Skeletal muscle cell (primary cell): Measurements from ENCODE around the gene RRP1B.
"Not testable (repeated sequence)": the region's sequence is repeated elsewhere in the genome, so short reads cannot be mapped to it uniquely, and the experiment has no call there.

Experiments
- DNase-seq: peaks from one replicate; pipeline ENCODE4 v3.0.0-alpha.2; 2010; ENCODE audit warnings: low read depth
- H3K4me3 ChIP-seq: 2 replicates; pipeline ENCODE4 v1.5.1; 2011; ENCODE audit warnings: low read depth, mild to moderate bottlenecking, control low read depth, low read length, moderate library complexity

The RRP1B gene

DNA sequence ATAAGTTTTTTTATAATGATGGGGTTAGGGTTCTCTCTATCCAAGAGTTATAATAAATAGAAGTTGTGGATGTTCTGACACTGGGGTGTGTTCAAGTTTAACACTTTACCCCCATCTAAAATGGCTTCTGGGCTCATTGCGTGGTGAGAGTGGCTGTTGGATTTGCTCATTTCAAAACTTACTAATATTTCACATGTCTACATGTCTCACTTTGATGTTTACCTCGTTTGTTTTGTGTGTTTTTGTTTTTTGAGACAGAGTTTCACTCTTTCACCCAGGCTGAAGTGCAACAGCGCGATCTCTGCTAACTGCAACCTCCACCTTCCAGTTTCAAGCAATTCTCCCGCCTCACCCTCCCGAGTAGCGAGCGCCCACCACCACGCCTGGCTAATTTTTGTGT lies 3.7 kb downstream of the RRP1B start:
- no peak overlapping the region for H3K4me3 ChIP-seq
- no peak for DNase-seq

- no peak overlapping the region for H3K4me3 ChIP-seq
- no peak for DNase-seq
Measured at GRCh38 chr21:43664358-43664757, 5.0 kb downstream of the RRP1B start.

- no peak for DNase-seq
- H3K4me3 ChIP-seq: no peak overlapping the region
Measured at GRCh38 chr21:43665879-43666278, 6.5 kb downstream of the RRP1B start.

GRCh38 chr21:43667191-43667904 lies 8.0 kb downstream of the RRP1B start:
- H3K4me3 ChIP-seq: no peak overlapping the region
- DNase-seq: peak; percentile 60

DNA sequence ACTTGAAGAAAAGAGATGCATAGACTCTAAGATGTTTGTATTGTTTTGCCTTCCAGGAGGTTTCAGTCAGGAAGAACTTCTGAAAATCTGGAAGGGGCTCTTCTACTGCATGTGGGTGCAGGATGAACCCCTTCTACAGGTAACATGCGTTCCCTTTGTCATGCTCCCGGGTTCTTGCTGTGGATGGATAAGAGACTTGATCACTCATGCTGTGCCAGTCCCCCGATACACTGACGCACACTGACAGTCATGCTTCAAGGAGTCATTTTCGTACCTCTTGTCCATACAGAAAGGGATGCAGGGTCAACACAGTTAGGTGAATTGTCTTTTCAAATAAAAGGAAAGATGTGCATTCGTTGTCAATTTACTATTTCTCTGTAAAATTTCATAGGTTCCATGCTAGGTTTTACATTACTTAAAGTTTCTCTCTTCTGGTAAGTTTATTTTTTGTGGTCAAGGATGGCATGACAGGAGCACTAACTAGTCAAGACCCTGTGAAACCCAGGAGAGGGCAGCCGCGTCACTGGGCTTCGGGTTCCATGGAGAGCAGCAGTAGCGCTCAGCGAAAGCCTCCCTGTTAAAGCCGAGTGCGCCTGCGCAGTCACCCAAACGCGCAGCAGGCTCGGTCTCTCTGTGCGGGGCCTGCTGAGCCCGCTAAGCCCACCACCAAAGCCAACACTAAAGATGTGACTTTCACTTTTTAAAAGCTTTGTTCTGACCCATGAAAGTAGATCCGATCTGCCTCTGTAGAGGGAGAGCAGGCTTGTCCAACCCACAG lies 10.7 kb downstream of the RRP1B start:
- H3K4me3 ChIP-seq: no peak overlapping the region
- no peak for DNase-seq

- no peak for DNase-seq
- H3K4me3 ChIP-seq: no peak overlapping the region
Measured at GRCh38 chr21:43675871-43676270, 16.5 kb downstream of the RRP1B start.

DNA sequence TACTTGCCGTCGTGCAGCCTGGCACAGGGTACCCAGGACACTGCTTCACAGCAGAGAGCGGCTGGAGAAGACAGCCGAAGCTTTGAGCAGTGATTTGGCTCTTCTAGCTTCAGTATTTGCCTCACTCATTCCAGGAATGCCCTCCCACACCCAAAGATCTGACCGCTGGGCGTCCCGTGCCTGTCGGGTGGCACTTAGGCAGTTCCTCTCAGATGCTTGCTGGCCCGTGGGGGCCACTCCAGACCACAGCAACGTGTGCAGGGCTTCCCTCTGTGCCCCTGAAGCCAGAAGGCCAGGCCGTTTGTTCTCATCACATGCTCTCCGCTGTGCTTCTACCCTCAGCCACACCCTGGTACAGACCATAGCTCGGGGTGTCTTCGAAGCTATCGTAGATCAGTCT lies 17.0 kb downstream of the RRP1B start:
- no peak for DNase-seq
- no peak overlapping the region for H3K4me3 ChIP-seq

DNA sequence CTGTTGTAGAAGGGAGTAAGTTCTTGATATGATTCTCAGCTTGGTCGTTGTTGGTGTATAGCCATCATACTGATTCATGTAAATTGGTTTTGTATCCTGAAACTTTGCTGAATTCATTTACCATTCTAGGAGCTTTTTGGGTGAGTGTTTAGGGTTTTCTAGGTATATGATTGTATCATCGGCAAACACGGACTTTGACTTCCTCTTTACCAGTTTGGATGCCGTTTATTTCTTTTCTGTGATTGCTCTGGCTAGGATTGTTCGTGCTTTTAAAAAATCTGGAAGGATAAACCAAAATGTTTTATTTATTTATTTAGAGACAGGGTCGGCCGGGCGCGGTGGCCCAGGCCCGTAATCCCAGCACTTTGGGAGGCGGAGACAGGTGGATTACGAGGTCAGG lies 20.6 kb downstream of the RRP1B start:
- DNase-seq: no peak
- no peak overlapping the region for H3K4me3 ChIP-seq

- DNase-seq, H3K4me3 ChIP-seq: not testable (repeated sequence)
Measured at GRCh38 chr21:43680421-43680820, 21.1 kb downstream of the RRP1B start.

DNA sequence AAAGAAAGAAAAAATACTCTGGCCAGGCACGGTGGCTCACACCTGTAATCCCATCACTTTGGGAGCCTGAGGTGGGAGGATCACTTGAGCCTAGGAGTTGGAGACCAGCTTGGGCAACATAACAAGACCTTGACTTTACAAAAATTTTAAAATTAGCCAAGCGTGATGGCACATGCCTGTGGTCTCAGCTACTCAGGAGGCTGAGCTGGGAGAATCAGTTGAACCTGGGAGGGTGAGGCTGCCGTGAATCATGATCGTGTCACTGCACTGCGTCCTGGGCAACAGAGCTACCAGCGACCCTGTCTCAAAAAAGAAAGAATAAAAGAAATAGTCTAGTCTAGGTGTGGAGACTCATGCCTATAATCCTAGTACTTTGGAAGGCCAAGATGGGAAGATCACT lies 22.3 kb downstream of the RRP1B start:
- DNase-seq: no peak
- no peak overlapping the region for H3K4me3 ChIP-seq

DNA sequence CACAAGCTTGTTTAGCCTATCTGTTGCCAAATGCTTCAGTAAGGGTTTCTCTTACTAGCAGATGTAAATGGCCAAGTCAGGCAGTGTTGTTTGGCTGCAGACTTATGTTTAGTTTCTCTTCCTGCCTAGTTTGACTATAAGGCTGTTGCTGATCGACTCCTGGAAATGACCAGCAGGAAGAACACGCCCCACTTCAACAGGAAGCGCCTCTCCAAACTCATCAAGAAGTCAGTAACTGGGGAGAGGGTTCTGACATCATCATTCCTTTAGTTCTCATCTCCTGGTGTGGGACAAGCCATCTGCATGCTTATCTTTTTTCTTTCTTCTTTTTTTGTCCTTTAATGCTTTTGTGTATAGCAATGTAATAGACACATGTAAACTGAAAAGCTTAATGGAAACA lies 25.1 kb downstream of the RRP1B start:
- DNase-seq: no peak
- no peak overlapping the region for H3K4me3 ChIP-seq

- DNase-seq: no peak
- no peak overlapping the region for H3K4me3 ChIP-seq
Measured at GRCh38 chr21:43686811-43687565, 27.6 kb downstream of the RRP1B start.

- DNase-seq: no peak
- no peak overlapping the region for H3K4me3 ChIP-seq
Measured at GRCh38 chr21:43687566-43688399, 28.4 kb downstream of the RRP1B start.

DNA sequence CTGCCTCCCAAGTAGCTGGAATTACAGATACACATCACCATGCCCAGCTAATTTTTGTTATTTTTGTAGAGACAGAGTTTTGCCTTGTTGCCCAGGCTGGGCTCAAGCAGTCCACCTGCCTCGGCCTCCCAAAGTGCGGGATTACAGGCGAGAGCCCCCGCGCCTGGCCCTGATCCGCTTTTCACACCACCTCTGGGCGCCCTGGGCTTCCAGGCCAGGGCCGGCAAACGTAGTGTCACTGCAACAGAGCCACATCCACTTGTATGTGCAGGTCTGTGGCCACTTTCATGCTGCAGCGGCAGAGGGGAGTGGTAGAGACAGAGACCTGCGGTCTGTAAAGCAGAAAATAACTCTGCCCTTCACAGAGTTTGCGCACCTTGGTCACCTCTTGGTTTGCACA lies 29.5 kb downstream of the RRP1B start:
- DNase-seq: no peak
- no peak overlapping the region for H3K4me3 ChIP-seq

- no peak overlapping the region for H3K4me3 ChIP-seq
- no peak for DNase-seq
Measured at GRCh38 chr21:43689556-43690337, 30.4 kb downstream of the RRP1B start.

DNA sequence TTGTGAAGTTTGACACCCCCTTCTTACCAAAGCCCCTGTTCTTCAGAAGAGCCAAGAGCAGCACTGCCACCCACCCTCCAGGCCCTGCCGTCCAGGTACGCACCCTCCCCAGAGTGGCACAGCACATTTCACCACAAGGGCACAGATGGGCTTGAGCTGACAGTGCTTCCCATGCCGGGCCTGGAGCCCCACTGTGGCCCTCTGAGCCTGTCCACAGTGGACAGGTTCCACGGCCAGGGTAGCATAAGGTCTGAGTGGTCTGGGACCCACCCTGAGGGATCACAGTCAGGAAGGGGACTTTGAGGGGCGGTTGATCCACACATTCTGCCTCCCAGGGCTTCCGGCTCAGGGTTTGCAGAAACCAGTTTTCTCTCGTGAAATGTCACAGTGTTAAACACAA lies 31.0 kb downstream of the RRP1B start:
- no peak for DNase-seq
- no peak overlapping the region for H3K4me3 ChIP-seq

DNA sequence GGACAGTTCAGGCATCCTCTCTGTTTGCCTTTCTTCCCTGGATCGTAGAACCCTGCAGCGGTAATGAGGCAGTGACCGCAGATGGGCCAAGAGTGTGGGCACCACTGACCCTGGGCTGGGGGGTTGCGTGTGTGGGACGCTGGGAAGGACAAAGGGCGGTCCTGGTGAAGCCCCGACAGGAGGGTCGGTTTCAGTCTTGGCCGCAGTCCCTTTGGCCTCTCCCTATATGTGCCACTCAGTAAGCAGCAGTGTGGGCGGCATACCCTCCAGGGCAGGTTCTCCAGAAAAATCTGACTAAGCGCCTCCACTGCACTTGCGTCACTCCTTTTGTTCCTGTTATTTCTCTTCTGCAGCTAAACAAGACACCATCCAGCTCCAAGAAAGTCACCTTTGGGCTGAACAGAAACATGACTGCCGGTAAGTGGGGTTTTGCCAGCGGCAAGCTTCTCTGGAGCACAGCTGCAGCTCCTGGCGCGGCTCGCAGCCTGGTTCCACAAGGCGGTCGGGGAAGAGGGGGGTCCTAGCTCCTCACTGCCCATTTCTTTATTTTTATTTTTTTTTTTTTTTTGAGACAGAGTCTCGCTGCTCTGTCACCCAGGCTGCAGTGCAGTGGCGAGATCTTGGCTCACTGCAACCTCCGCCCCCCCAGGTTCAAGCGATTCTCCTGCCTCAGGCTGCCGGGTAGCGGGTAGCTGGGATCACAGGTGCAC lies 31.9 kb downstream of the RRP1B start:
- DNase-seq: no peak
- no peak overlapping the region for H3K4me3 ChIP-seq

GRCh38 chr21:43691801-43692200 lies 32.4 kb downstream of the RRP1B start:
- no peak for DNase-seq
- no peak overlapping the region for H3K4me3 ChIP-seq
